RWPE1 (cell line): ENCODE data around the gene NR1D2.

Experiments used
- CTCF ChIA-PET: fragments of 350-600 bp; sonication (Branson Sonifier 250); formaldehyde crosslinking; extraction: SDS; loops from one replicate; lab custom pipeline; 2021; lab: Yijun Ruan, JAX
- POLR2A ChIA-PET: fragments of 400-600 bp; formaldehyde crosslinking; extraction: SDS; loops from one replicate; lab custom pipeline; 2020; ENCODE audit warnings: antibody characterized with exemption; ENCODE audit not compliant: low non-redundant PET; lab: Yijun Ruan, JAX
- DNase-seq: peaks from one replicate; pipeline ENCODE4 v3.0.0; 2012; ENCODE audit warnings: low spot score
- H3K27ac ChIP-seq: fragments of 450-650 bp; 2 replicates; pipeline ENCODE4 v1.5.1; 2017
- TF ChIP-seq, protein P1 (sequence below): fragments of 450-650 bp; conservative IDR thresholded peaks from 2 replicates; pipeline ENCODE4 v1.5.1; 2017; ENCODE audit warnings: low read depth, mild to moderate bottlenecking

Gene NR1D2

GRCh38 chr3:23968463-23969184 lies 23.5 kb downstream of the NR1D2 start:
- no peak overlapping the region; the same call in 1 of the 2 replicates for H3K27ac ChIP-seq
- TF ChIP-seq, protein P1, sequence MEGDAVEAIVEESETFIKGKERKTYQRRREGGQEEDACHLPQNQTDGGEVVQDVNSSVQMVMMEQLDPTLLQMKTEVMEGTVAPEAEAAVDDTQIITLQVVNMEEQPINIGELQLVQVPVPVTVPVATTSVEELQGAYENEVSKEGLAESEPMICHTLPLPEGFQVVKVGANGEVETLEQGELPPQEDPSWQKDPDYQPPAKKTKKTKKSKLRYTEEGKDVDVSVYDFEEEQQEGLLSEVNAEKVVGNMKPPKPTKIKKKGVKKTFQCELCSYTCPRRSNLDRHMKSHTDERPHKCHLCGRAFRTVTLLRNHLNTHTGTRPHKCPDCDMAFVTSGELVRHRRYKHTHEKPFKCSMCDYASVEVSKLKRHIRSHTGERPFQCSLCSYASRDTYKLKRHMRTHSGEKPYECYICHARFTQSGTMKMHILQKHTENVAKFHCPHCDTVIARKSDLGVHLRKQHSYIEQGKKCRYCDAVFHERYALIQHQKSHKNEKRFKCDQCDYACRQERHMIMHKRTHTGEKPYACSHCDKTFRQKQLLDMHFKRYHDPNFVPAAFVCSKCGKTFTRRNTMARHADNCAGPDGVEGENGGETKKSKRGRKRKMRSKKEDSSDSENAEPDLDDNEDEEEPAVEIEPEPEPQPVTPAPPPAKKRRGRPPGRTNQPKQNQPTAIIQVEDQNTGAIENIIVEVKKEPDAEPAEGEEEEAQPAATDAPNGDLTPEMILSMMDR: no peak
- DNase-seq: peak; percentile 26
- ChIA-PET POLR2A (no interaction called here), CTCF (interaction anchor here (0.6 kb wide), 1 partner anchor 288 kb away, joined by 4 read pairs; no protein-coding TSS in a partner anchor)

DNA sequence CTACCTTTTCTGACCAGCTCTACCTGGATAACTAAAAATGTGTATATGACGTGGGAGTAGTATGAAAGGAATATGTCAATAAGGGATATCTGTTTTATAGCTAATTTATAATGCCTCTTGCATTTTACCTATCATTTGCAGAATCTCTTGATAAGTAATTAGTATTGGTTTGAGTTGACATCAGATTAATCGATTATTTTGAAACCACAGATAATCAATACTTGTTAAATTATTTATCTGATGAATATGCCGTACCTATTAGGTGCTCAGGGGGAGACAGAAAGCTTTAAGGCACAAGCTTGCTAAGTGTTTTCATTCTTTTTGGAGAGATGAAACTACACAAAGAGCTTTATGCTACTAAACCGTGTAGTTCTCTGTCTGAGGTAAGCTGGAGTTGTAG lies 24.3 kb downstream of the NR1D2 start:
- TF ChIP-seq, protein P1: no peak
- ChIA-PET POLR2A (no interaction called here), CTCF (no interaction called here)
- DNase-seq: no peak
- no peak overlapping the region for H3K27ac ChIP-seq

GRCh38 chr3:23971684-23972083 lies 26.6 kb downstream of the NR1D2 start:
- no peak for DNase-seq
- no peak overlapping the region for H3K27ac ChIP-seq
- TF ChIP-seq, protein P1: no peak
- ChIA-PET CTCF (no interaction called here), POLR2A (no interaction called here)

DNA sequence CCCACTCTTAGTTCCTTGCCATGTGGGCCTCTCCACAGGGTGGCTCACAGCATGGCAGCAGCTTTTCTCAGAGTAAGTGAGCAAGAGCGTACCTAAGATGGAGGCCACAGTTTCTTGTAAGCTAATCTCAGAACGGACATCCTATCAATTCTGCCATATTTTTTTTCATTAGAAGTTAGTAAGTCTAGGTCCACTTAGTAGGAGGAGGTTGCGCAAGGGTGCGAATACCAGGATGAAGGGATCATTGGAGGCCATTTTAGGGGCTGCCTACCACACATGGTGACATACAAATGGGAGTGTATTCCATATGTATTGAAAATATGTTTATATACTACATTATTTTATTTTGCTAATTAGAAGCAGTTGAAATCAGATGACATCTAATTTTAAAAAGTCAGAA lies 31.5 kb downstream of the NR1D2 start:
- ChIA-PET POLR2A (no interaction called here), CTCF (no interaction called here)
- H3K27ac ChIP-seq: no peak overlapping the region
- no peak for DNase-seq
- TF ChIP-seq, protein P1: no peak

DNA sequence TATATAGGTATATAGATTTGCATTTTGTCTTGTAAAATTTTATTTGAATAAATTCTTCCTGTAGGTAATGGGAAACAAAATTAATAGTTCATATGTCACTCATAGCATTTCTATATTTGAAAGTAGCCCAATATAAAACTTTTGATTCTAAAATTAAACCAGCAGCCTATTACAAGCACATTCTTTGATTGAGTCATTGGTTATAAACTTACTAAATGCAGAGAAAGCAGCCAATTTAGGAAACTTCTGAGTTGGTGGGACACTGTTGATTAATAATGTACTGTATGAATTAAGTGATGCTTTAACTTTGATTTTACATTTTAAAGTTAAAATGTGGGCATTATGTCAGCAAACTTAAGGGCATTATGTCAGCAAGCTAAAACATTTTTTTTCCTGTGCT lies 34.5 kb downstream of the NR1D2 start:
- TF ChIP-seq, protein P1: no peak
- no peak for DNase-seq
- ChIA-PET CTCF (no interaction called here), POLR2A (no interaction called here)
- no peak overlapping the region for H3K27ac ChIP-seq

GRCh38 chr3:23981136-23981535 lies 36.0 kb downstream of the NR1D2 start:
- H3K27ac ChIP-seq: no peak overlapping the region
- CTCF ChIA-PET: no interaction called here
- POLR2A ChIA-PET: no interaction called here
- TF ChIP-seq, protein P1: no peak
- DNase-seq: no peak
